GM21528 (cell line): ENCODE data around the gene RPRD1A.
"Not testable (repeated sequence)": the region's sequence is repeated elsewhere in the genome, so short reads cannot be mapped to it uniquely, and the experiment has no call there.

ENCODE experiments used
- ATAC-seq: cut with Tn5 transposase; IDR thresholded peaks from one replicate; pipeline ENCODE4 v1.9.1; 2021; ENCODE audit warnings: mild to moderate bottlenecking, moderate library complexity; ENCODE audit not compliant: unreplicated experiment, low FRiP score

RPRD1A gene

DNA sequence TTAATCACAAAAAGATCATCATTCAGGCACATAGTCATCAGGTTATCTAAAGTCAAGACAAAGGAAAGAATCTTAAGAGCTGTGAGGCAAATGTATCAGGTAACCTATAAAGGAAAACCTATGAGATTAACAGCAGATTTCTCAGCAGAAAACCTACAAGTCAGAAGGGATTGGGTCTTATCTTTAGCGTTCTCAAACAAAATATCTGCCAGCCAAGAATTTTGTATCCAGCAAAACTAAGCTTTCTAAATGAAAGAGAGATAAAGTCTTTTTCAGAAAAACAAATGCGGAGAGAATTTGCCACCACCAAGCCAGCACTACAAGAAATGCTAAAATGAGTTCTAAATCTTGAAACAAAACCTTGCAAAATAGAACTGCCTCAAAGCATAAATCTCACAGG is 13.8 kb upstream of the RPRD1A start:
- ATAC-seq = not testable (repeated sequence)

- no peak for ATAC-seq
These were observed 11.6 kb upstream of the RPRD1A start for GRCh38 chr18:36078751-36079529.

DNA sequence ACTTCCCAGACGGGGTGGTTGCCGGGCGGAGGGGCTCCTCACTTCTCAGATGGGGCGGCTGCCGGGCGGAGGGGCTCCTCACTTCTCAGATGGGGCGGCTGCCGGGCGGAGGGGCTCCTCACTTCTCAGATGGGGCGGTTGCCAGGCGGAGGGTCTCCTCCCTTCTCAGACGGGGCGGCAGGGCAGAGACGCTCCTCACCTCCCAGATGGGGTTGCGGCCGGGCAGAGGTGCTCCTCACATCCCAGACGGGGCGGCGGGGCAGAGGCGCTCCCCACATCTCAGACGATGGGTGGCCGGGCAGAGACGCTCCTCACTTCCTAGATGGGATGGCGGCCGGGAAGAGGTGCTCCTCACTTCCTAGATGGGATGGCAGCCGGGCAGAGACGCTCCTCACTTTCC is 10.4 kb upstream of the RPRD1A start:
- ATAC-seq = not testable (repeated sequence)

- no peak for ATAC-seq
These were observed 8.7 kb upstream of the RPRD1A start for GRCh38 chr18:36075862-36076587.

DNA sequence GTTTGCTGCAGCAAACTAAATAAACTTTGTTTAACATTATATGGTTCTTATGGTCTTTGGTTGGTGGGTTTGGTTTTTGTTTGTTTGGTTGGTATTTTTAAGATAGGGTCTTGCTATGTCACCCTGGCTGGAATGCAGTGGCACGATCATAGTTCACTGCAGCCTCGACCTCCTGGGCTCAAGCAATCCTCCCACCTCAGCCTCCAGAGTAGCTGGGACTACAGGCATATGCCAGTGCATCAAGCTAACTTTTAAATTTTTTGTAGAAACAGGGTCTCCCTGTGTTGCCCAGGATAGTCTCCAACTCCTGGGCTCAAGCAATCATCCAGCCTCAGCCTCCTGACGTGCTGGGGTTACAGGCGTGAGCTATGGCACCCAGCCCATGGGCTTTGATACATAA is 7.1 kb upstream of the RPRD1A start:
- no peak for ATAC-seq

GRCh38 chr18:36073676-36074075 is 6.3 kb upstream of the RPRD1A start:
- no peak for ATAC-seq

- ATAC-seq = not testable (repeated sequence)
These were observed 5.0 kb upstream of the RPRD1A start for GRCh38 chr18:36072406-36072805.

DNA sequence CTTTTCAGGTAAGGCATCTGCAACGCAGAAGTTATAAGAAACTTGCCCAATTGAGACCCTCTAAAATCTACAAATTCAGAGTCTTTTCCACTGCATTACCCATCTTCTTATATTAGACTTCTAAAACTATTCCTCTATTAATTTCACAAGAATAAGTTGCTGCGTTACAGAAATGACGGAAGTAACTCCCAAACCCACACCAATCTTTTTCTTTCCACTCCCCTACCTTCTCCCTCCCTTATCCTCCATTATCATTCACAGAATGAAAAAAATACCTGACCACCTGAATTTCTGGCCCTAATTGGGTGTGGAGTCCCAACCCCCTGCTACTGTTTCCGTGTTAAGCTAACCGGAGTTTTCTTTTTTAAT is 689 bp downstream of the RPRD1A start:
- ATAC-seq = peak; percentile 11

GRCh38 chr18:36066001-36066400 is 1.4 kb downstream of the RPRD1A start:
- no peak for ATAC-seq

GRCh38 chr18:36064809-36065079 is 2.6 kb downstream of the RPRD1A start:
- not testable (repeated sequence) for ATAC-seq

GRCh38 chr18:36064027-36064808 is 3.1 kb downstream of the RPRD1A start:
- ATAC-seq = no peak

DNA sequence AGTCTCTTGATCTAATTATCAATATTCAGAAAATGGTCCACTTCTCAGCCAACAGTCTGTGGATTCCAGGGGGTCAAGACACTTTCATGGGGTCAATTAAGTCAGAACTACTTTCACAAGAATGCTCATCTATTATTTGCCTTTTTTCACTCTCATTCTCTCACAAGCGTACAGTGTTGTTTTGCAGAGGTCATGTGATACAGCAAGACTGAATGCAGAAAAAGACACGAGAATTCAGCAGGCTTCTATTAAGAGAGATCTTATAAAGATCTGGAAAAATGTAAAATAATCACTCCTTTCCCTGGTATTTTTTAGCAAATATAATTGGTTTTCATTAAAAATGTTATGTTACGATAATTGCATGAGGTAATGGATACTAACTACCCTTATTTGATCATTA is 8.7 kb downstream of the RPRD1A start:
- no peak for ATAC-seq

- ATAC-seq = no peak
These were observed 15.6 kb downstream of the RPRD1A start for GRCh38 chr18:36051760-36052159.

- ATAC-seq = no peak
These were observed 16.9 kb downstream of the RPRD1A start for GRCh38 chr18:36050479-36050878.

GRCh38 chr18:36047521-36047920 is 19.8 kb downstream of the RPRD1A start:
- ATAC-seq = no peak

DNA sequence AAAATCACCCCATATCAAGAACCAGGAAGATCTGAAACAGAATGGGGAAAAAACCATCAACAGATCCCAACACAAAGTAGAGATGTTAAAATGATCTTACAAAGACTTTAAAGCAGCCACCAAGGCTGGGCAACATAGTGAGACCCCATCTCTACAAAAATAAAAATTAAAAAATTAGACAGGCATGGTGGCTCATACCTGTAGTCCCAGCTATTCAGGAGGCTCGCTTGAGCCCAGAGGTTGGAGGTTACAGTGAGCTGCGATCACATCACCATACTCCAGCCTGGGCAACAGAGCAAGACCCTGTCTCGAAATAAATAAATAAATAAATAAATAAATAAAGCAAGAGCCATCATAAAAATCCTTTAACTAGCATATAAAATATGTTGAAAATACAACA is 20.5 kb downstream of the RPRD1A start:
- no peak for ATAC-seq

GRCh38 chr18:36045241-36045991 is 21.9 kb downstream of the RPRD1A start:
- ATAC-seq = no peak

GRCh38 chr18:36043153-36043552 is 24.2 kb downstream of the RPRD1A start:
- ATAC-seq = no peak

DNA sequence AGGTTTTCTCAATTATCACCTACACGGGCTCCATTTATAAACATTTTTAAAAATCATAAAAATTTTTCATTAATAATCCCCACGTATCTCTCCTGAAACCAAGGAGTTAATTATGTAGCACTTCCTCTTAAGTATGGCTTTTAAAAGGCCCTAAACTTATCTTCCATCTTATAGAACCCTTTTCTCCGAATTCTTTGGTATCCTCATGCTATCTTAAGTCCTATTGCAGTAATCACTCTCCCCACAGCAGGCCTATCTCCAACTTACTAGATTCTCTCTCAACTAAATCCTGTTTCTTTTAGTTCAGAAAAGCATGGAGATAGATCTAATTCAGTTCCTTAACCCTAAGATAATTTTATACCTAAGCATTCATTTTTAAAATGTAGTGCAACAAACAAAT is 26.2 kb downstream of the RPRD1A start:
- ATAC-seq = no peak

DNA sequence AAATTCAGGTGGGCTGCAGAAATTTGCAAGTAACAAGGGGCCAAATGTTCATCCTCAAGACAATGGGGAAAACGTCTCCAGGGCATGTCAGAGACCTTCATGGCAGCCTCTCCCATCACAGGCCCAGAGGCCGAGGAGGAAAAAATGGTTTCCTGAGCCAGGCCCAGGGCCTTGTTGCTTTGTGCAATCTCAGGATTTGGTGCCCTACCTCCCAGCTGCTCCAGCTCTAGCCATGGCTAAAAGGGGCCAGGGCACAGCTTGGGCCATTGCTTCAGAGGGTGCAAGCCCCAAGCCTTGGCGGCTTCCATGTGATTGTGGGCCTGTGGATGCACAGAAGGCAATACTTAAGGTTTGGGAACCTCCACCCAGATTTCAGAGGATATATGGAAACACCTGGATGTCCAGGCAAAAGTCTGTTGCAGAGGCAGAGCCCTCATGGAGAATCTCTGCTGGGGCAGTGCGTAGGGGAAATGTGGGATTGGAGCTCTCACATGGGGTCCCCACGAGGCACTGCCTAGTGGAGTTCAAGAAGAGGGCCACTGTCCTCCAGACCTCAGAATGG is 29.2 kb downstream of the RPRD1A start:
- no peak for ATAC-seq

DNA sequence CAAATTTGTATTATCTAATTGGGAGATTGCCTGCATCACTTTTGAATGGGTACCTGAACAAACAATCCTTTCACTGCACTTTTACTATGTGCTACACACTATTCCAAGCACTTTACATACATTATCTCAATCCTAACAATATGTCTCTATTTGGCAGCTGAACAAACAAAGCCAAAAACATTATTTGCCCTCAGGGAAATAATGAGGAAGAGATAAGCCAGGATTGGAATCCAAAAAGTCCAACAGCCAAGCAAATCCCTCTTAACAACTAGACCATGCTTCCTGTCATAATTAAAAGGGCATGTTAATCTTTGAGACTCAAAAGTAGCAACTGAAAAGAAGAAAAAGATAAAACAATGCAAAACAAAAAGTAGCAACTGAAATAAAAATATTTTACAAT is 32.1 kb downstream of the RPRD1A start:
- ATAC-seq = no peak
